ENCODE data around the gene NT5C2.
"Not testable (repeated sequence)": the region's sequence is repeated elsewhere in the genome, so short reads cannot be mapped to it uniquely, and the experiment has no call there.

Gene NT5C2

DNA sequence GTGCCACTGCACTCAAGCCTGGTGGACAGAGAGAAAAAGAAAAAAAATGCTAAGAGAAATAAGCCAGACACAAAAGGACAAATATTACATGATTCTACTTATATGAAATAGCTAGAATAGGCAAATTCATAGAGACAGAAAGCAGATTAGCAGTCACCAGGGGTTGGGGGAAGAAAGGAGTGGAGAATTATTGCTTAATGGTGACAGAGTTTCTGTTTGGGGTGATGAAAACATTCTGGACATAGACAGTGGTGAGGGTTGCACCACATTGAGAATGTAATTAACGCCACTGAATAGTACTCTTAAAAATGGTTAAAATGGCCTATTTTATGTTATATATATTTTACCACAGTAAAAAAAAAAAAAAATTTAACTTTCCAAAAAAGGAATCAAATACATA, 6.4 kb upstream of the NT5C2 start:
- no peak for DNase-seq

DNA sequence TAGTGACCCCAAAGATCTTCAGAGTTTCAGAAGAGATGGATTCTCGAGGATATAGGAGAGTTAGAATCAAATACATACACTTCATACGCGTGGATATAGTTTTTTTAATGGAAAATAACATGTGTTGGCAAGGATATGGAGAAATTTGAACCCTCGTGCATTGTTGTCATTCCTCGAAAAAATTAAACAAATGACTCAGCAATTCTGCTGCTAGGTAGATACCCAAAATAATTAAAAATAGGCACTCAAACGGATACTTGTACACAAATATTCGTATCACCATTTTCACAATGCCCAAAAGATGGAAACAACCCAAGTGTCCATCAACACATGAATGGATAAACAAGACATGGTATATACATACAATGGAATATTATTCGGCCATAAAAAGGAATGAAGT, 5.6 kb upstream of the NT5C2 start:
- DNase-seq, result no peak

DNA sequence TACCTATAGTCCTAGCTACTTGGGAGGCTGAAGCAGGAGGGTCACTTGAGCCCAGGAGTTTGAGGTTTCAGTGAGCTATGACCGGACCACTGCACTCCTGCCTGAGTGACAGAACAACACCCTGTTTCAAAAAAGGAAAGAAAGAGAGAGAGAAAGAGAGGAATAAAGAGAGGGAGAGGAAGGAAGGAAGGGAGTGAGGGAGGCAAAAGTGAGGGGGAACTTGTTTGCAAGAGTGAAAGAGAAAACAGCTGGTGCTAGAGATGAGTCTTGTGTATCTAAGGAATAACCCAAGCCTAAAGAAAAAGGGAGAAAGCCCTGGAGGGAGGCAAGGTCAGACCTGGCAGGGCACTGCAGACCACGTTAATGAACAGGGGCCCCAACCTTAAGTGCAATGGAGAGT, 4.8 kb upstream of the NT5C2 start:
- DNase-seq, result no peak

DNA sequence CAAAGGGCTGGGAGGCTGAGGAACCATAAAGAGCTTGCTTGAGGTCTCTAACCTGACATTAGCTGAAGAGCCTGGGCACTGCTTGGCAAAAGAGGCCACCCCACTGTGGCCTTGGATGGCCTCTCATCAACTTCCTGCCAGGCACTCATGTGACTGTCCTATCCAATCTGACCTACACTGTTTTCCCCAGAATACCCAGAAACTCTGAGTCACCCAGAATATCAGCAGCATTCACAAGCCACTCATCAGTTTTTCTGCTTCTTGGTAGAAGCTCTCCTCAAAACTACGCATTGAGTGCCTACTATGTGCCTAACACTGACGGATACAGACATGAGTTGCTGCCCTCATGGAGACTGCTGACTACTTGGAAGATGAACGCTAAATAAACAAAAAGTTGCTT, 4.1 kb upstream of the NT5C2 start:
- peak; percentile 5 for DNase-seq

DNA sequence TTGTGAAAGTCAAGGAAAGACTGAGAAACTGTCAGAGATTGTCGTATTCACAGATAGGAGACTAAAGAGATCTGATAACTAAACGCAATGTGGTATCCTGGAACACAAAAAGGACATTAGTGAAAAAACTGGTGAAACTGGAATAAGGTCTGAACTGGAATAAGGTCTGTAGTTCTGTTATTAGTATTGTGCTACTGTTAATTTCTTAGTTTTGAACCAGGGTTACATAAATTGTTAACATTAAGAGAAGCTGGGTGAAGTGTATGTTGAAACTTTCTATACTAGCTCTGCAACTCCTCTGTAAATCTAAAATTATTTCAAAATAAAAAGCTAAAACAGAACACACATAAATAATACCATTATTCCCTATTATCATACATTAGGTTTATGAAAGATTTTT, 3.4 kb upstream of the NT5C2 start:
- DNase-seq, result no peak

DNA sequence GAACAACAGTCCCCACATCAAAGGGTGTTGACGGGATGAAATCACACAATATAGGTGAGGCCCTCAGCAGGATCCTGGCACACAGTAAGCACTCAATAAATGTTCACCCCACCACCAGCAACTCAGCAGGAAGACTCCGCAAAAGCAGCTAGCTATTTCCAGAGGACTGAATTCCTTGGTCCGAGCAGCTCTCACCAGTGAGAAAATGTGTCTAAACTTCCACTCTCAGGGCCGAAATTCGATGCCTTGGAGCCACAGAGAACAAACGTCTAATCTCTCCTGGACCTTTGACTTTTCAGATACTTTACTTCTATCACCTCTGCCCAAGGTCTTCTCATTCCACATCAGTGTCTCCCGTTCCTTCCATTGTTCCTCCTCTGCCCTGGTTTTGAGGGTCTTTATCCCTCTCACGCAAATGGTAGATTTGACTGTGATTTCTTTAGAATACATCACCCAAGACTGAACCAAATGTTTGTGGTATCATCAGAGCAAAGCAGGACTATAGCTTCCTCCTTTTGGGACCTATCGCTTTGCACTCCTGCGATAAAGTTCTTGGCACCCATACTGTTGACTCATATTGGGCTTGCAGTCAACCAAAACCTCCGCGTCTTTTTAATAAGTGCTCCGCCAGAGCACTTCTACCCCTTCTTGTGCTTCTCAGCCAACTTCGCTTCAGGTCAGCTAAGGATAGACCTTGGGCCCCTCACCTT, 903 bp upstream of the NT5C2 start:
- DNase-seq, result peak; percentile 1

DNA sequence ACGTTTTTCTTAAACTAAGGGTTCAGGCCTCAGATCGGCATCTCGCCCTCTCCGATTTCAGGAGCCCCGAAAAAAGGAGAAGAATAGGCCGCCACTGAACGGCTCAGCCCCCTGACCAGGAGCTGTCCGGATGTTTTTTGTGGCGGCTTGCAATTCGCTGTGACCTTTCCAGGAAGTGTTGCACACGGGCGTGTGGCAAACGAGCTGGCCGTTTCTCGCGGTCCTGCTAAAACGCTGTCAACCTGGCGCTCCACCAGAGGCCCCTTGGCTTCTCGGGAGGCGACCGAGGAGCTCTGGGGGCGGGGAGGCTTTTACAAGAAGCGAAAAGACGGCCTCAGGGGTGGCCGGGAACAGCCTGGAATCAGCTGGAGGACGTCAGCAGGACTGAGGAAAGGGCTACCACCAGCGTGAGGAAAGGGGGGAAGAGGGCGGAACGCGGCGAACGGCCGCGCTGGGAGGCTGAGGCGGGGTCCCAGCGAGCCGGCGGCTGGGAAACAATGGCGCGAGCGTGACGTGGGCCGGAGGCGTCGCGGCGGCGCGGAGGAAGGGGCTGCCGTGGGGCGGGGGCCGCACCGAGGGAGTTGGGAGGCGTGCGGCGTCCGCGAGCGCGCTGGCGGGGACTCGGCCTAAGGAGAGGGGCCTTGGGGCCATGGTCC, 493 bp downstream of the NT5C2 start:
- peak; percentile 62 for DNase-seq

DNA sequence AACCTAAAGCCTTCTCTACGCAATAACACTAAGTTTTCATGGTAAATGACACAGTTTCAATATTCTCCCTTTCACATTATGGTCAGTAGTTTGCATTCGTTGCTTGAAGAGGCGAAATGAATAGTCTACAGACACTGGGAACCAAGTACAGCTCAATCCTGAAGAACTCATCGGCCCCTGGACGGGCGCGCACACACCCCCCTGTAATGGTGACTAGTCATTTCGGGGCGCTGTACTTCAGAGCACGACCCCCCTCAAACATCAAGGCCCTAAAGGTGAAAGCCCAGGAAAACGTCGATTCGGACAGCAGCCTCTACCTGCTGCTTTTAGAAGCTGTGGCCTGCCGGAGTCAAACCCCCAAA, 1.0 kb downstream of the NT5C2 start:
- DNase-seq, result no peak

DNA sequence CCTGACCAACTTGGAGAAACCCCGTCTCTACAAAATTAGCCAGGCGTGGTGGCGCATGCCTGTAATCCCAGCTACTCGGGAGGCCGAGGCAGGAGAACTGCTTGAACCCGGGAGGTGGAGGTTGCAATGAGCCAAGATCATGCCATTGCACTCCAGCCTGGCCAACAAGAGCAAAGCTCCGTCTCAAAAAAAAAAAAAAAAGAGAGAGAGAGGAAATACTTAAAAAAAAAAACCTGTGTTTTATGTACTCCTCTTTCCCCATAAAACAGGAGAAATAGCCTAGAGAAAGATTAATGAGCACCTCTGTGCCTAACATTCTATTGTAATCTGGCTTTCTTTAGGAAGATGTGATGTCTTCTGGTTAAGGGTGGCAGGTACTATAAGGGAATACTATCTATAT, 1.9 kb downstream of the NT5C2 start:
- not testable (repeated sequence) for DNase-seq

DNA sequence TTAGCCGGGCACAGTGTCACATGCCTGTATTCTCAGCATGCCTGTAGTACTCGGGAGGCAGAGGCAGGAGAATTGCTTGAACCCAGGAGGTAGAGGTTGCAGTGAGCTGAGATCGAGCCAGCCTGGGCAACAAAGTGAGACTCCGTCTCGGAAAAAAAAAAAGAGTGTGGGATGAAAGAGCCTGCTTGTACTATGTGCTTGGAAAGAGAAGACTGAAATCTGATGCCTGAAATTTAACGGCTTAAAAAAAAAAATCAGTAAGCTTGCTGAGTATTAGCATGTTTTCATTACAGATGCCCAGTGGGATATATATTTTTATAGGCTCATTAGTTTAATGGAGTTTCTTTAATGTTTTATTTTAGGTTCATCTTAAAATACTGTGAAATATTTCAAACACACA, 4.2 kb downstream of the NT5C2 start:
- no peak for DNase-seq

DNA sequence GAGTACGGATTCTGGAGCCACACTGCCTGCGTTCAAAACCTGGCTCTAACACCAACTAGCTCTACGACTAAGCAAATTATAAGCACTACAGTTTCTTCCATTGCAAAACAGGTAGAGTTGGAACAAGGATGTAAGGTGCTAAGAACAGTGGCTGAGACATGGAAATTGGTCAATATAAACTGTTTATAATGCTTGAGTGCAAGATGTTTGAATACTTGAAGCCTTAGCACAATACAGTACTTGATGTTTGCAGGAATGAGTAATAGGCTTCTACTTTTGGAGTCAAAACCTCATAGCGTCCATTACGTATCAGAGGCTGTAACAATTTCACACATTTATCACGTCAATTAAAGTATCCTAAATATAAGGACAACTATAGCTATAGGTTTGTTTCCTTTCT, 6.9 kb downstream of the NT5C2 start:
- DNase-seq, result no peak

DNA sequence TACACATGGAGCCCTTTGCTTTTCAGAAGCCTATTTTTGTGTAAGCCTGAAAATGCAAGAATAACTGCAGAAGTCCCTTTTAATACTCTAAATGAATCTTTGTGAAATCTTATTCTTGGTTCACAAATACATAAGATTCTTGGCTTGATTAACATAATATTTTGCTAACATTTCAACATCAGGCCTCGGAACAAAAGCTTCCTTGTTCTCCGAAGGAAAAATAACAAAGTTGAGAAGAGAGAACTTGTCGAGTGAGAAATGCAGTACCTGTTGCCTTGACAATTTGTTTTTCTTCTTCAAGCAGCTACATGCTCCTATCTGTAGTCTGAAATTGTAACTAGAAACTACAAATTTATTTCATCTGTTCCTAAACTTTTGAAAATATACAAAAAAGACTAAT, 8.5 kb downstream of the NT5C2 start:
- no peak for DNase-seq

DNA sequence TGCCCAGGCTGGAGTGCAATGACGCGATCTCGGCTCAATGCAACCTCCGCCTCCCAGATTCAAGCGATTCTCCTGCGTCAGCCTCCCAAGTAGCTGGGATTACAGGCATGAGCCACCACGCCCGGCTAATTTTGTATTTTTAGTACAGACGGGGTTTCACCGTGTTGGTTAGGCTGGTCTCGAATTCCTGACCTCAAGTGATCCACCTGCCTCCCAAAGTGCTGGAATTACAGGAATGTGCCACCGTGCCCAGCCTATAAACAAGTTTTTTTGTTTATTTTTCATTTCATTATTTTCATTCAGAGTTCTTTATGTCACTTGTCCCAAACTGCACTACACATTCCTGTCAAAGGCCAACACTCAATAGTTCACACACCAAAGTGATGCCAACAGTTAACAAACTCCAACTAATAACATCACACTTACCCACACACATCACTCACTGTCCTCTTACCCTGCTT, 9.1 kb downstream of the NT5C2 start:
- DNase-seq, result not testable (repeated sequence)

DNA sequence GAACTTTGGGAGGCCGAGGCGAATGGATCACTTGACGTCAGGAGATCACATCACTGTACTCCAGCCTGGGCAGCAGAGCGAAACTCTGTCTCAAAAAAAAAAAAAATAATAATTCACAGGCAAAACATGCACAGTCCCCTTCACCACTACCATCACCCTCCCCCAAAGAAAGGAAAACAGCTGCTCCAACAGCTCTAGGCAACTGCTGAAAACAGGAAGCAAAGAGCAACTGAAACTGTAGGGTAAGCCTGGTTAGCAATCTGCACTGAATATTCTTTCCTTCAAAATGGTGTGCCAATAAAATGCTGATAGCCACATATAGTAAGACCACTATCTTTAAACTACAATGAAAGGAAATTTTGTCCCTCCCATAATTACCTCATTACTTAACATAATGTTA, 11.8 kb downstream of the NT5C2 start:
- peak; percentile 18 for DNase-seq

DNA sequence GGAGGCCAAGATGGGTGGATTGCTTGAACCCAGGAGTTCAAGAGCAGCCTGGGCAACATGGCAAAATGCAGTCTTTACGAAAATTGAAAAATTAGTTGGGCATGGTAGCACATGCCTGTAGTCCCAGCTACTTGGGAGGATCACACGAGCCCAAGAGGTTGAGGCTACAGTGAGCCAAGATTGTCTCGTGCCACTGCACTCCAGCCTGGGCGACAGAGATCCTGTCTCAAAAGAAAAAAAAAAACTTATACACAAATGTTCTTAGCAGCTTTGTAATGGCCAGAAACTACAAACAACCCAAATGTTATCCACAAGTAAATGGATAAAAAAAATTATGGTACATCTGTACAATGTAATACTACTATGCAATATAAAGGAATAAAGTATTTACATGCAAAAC, 12.6 kb downstream of the NT5C2 start:
- DNase-seq, result no peak

DNA sequence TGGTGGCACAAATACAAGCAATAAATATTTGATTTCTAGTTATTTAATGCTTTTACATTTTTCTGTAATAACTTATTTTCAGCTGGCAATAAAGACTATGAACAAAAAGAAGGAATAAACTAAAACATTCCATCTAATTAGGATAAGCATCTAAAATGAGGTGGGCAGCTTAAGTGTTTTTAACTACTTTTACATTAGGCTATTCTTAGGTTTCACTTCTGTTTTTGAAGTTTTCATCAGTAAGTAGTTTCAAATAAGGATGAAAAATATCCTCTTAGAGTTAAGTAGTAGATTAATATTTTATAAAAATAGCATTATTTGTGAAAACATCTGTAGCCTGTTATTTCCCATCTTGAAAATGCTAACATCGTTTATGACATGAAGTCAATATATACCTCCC, 15.9 kb downstream of the NT5C2 start:
- DNase-seq, result no peak

DNA sequence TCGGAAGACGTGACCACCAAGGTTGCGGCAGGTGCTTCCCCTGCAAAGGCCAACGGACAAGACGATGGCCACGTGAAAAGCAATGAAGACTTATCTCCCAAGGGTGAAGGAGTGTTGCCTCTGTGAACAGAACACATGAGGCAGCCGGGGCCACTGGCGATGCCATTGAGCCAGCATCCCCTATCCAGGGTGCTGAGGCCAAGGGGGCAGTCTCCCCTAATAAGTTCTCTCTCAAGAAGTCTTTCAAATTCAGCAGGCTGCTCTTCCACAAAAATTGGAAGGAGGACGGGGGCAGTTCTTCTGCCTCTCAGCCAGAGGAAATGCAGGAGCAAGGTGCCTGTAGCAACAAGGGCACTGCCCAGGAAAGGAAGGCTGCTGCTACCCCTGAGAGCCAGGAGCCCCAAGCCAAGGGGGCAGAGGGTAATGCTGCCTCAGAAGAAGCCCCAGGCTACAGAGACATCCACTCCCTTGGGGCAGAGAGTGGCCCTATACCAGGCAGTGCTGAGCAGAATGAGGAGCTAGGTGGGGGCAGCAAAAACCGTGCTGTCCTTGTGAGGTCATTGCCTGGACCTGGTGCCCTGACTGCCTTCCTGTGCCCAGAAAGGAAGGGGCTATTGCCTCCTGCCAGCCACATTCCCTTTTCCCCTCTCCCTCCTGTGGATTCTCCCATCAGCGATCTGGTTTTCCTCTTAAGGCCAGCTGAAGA, 17.3 kb downstream of the NT5C2 start:
- DNase-seq, result no peak

DNA sequence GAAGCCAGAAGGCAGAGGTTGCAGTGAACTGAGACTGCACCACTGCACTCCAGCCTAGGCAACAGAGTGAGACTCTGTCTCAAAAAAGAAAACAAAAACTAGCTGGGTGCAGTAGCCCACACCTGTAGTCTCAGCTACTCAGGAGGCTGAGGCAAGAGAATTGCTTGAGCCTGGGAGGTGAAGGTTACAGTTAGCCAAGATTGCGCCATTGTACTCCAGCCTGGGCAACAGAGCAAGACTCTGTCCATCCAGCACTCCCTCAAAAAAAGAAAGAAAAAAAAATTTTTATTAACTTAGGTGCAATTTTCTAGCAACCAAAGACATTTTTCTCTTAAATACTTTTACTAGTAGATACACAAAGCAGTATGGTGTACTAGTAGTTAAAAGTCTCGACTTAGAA, 18.7 kb downstream of the NT5C2 start:
- DNase-seq, result not testable (repeated sequence)

DNA sequence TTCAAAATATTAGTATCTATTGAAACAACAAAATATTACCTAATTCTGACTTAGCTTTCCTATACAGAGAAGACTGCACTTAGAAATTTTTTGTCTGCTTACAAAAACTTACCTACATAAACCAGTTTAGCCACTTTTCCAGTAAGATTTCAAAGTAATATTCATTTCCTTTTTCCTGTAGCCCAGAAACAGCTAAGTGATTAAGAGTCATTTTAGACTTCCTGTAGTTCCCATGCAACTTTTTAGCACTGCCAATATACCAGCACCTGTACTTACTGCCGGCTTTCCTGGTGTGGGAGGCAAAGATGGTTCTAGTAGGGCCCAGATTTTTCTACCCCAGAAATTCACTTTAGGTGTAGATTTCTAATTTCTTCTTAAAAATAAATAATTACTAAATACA, 21.8 kb downstream of the NT5C2 start:
- no peak for DNase-seq

DNA sequence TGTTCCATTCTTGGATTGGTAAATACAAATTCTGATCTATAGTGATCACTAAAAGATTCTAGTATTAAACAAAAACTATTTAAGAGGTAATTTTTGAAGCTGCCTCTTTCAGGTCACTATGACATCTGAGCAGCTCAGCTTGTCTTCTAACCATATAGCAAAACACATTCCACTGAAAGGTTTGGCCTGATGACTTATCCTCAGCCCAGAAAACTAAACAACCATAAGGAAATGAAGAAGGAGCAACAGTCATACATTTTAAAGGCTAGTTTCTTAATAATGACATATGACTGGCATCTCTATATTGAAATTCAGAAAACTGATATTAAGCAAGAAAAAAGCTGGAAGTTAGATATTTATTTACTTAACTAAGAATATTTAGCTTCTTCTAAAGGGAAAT, 24.6 kb downstream of the NT5C2 start:
- no peak for DNase-seq

DNA sequence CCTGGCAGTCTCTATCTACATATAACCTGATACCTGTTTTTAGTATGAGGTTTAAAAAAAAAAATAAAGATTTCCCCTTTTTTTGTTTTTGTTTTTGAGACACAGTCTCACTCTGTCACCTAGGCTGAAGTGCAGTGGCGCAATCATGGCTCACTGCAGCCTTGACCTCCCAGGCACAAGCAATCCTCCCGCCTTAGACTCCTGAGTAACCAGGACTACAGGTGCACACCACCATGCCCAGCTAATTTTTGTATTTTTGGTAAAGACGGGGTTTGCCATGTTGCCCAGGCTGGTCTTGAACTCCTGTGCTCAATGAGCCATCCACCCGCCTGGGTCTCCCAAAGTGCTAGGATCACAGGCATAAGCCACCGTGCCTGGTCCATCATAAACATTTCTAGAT, 25.5 kb downstream of the NT5C2 start:
- not testable (repeated sequence) for DNase-seq

DNA sequence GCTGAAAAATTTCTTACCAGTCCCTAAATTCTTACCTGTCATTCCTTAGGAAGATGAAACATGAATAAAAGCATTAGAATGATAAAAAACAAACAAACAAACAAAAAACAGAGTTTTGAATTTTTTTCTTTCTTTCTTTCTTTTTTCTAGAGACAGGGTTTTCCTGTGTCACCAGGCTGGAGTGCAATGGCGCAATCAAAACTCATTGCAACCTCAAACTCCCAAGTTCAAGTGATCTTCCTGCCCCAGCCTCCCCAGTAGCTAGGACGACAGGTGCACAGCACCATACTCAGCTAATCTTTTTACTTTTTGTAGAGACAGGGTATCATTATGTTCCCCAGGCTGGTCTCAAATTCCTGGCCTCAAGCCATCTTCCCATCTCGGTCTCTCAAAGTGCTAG, 26.5 kb downstream of the NT5C2 start:
- DNase-seq, result no peak

DNA sequence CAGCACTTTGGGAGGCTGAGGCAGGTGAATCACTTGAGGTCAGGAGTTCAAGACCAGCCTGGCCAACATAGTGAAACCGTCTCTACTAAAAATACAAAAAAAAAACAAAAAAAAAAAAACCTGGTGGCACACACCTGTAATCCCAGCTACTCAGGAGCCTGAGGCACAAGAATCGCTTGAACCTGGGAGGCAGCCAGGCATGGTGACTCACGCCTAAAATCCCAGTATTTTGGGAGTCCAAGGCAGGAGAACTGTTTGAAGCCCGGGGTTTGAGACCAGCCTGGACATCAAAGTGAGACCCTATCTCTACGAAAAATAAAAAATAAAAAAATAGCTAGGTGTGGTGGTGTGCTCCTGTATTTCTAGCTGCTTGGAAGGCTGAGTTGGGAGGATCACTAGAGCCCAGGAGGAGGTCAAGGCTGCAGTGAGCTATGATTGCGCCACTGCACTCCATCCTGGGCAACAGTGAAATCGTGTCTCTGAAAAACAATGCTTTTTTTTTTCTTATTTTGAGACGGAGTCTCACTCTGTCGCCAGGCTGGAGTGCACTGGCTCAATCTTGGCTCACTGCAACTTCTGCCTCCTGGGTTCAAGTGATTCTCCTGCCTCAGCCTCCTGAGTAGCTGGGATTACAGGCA, 29.2 kb downstream of the NT5C2 start:
- not testable (repeated sequence) for DNase-seq

DNA sequence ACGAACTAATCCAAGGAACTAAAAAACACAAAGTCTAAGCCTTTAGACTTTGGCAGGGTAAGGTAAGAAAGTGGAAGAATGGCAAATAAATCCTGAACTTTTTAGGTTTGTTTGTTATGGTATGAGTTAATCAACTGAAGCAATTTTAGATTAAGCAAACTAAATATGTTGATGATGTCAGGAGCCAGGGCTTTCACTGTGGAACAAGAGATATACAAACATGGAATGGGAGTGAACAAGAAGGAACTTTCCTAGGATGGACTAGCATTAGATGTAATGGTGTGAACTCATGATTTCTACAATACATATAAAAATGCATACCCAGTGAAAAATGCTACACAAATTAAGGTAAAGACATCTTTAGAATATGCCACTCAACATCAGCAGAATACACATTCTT, 35.8 kb downstream of the NT5C2 start:
- no peak for DNase-seq
